Heart left ventricle (tissue), 13 donors: ENCODE results near the gene ITGA3.

Experiments
- POLR2A ChIP-seq, 2 donors: fragments of 450-650 bp; IDR thresholded peaks; one replicate each; pipeline ENCODE4 v1.6.1; 2017; ENCODE audit warnings: antibody characterized with exemption in 2 of 2, mild to moderate bottlenecking in 2 of 2, moderate library complexity in 2 of 2
- TF ChIP-seq, protein P1 (sequence below), 12 donors: fragments of 200-600 bp; sonication (generic) in 4 of 12; IDR thresholded peaks; one replicate each; pipeline versions ENCODE4 v1.5.0 to v1.8.0; 2018 to 2022; ENCODE audit warnings: antibody characterized with exemption in 12 of 12, mild to moderate bottlenecking in 5 of 12
- donor health status: ischemic (EF 13 %, LVEDD 7.1; RV severe dilation, severe dysfunction).
- donor health status: DM: no; HTN: yes; CAD: no.
- donor health status: DM: no; HTN: no; CAD: no.
- donor health status: ischemic (EF 25% LVEDD 6.9; RV normal size, moderate dysfunction).
- donor health status: ischemic (EF 25% LVEDD 5.7; RV mildly dilated, moderate dysfunction).
- donor health status: ischemic (EF 35%, LVEDD 5.7; RV mildly dilated, moderate dysfunction).
- donor health status: nonischemic (EF 11% LVEDD 7.7; RV severe dilation, severe dysfunction).
- donor health status: DM: yes; HTN: yes; CAD: no.
- donor health status: PGD.
- donor health status: ischemic (EF 29% LVEDD 5.4; RV normal size, mild dysfunction).
- donor health status: nonischemic (EF 23%, LVEDD 6.1; RV moderate dilation, normal function).

DNA sequence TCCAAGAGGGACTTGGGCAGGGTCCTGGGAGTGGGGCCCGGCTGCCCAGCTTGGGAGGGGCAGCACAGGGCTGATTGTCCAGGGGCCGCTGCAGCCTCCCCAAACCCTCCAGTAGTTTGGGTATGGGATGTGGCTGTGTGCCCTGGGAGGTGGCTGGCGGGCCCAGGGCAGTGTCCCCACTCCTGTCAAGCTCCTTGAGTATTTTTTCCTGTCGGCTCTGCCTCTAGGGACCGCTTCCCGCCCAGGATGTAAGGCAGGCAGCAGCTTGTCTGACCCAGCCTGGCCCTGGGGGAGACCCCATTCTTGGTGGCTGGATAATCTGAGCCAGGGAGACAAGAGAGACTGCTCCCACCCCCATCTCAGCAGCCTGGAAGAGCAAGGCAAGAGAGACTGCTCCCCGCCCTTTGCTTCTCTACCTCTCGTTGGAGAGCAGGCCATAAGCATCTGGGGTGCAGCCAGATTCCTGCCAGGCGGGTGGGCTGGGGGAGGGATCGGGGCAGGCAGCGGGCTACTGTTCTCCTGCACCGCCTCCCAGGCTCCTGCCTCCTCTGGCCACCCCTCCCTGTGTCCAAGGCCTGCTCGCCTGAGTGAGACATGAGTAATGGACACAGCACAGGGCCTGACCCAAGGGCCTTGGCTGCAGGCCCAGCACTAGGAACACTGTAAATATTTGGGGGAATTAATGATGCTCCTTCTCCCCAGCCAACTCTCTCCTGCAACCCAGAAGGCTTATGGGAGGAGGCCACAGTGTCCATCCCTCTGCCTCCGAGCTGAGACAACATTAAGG, 18.4 kb upstream of the ITGA3 start:
- TF ChIP-seq, protein P1, sequence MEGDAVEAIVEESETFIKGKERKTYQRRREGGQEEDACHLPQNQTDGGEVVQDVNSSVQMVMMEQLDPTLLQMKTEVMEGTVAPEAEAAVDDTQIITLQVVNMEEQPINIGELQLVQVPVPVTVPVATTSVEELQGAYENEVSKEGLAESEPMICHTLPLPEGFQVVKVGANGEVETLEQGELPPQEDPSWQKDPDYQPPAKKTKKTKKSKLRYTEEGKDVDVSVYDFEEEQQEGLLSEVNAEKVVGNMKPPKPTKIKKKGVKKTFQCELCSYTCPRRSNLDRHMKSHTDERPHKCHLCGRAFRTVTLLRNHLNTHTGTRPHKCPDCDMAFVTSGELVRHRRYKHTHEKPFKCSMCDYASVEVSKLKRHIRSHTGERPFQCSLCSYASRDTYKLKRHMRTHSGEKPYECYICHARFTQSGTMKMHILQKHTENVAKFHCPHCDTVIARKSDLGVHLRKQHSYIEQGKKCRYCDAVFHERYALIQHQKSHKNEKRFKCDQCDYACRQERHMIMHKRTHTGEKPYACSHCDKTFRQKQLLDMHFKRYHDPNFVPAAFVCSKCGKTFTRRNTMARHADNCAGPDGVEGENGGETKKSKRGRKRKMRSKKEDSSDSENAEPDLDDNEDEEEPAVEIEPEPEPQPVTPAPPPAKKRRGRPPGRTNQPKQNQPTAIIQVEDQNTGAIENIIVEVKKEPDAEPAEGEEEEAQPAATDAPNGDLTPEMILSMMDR (IDR thresholded peaks at IDR 0.05), result no peak
- no peak for TF ChIP-seq POLR2A (IDR thresholded peaks at IDR 0.05)
